HG03045 (cell line): ENCODE data around the gene PTDSS2.

Experiments
- ATAC-seq: cut with Tn5 transposase; IDR thresholded peaks from one replicate; pipeline ENCODE4 v1.9.1; 2021; ENCODE audit warnings: mild to moderate bottlenecking, moderate library complexity; ENCODE audit not compliant: unreplicated experiment

The PTDSS2 gene

DNA sequence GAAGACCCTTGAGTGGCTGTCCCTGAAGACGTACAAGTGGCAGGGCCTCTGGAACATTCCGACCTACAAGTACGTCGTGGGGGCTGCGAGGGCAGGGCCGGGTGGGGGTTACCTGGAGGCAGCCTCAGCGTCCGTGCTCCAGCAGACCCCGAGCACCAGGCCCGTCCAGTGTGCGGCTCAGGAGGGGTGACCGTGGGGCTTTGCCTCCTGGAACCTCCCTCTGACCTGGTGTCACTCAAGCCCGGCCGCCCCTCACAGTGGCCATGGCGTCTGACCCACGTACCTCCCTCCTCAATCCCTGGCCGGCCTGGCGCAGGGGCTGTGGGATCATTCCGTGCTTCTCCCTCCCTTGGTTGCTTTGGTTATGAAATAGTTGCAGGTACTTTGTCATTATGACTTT is 38.5 kb downstream of the PTDSS2 start:
- ATAC-seq, result no peak

DNA sequence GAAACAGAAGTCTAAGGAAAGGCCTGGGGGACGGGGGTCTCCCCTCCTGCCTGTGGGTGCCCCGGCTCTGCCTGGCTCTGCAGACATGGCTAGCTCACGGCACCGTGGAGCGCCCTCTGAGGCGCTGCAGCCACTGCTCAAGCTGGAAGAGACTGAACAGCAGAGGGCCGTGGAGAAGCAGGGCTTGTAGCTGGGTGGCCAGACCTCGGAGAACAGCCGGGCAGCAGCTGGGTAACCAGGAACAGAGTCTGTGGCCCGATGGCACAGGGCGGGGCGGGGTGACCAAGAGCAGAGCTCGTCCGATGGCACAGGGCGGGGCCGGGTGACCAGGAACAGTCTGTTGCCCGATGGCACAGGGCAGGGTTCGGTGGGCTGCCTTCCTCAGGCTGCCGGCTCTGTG is 38.9 kb downstream of the PTDSS2 start:
- ATAC-seq, result no peak

DNA sequence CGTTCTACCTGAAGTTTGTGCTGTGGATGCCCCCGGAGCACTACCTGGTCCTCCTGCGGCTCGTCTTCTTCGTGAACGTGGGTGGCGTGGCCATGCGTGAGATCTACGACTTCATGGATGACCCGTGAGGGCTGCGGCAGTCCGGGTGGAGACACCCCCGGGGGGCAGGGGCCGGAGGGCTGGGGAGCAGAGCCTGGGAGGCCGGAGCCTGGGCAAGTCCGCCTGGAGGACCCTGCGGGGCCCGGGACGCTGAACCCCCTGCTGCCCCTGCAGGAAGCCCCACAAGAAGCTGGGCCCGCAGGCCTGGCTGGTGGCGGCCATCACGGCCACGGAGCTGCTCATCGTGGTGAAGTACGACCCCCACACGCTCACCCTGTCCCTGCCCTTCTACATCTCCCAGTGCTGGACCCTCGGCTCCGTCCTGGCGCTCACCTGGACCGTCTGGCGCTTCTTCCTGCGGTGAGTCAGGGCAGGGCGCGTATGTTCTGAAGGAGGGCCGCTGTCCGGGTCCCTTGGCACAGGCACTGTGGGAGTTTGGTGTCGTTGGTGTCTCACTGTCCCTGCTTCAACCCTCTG is 39.6 kb downstream of the PTDSS2 start:
- no peak for ATAC-seq

DNA sequence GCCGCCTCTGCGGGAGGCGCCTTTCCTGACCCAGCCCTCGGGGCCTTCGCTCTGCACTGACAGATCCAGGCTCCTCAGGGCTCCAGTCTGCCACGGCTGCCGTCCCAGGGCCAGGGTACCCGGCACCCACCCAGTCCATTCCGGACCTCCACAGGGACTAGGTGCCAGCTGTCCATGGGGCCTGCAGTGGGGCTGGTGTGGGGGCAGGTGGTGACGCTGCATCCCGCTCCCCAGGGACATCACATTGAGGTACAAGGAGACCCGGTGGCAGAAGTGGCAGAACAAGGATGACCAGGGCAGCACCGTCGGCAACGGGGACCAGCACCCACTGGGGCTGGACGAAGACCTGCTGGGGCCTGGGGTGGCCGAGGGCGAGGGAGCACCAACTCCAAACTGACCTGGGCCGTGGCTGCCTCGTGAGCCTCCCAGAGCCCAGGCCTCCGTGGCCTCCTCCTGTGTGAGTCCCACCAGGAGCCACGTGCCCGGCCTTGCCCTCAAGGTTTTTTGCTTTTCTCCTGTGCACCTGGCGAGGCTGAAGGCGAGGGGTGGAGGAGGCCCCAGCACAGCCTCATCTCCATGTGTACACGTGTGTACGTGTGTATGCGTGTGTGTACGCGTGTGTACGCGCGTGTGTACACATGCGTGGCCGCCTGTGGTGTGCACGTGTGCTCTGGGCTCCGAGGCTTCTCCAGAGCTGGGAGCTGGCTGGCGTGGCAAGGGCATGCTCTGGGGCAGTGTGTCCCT is 40.3 kb downstream of the PTDSS2 start:
- no peak for ATAC-seq

DNA sequence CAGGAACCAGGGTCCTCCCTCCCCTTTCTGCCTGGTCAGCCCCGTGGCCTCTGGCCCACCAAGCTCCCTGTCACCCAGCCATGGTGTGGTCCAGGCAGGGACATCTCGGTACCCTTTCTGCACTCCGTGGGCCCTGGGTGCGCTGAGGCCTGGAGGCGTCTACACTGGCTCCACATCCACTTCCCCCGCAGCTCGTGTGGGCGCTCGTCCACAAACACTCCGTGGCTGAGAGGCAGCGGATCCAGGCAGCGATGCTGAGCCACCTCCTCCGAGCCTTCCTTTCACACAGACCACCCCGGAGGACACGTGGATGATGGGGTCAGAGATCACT is 40.8 kb downstream of the PTDSS2 start:
- ATAC-seq, result no peak

DNA sequence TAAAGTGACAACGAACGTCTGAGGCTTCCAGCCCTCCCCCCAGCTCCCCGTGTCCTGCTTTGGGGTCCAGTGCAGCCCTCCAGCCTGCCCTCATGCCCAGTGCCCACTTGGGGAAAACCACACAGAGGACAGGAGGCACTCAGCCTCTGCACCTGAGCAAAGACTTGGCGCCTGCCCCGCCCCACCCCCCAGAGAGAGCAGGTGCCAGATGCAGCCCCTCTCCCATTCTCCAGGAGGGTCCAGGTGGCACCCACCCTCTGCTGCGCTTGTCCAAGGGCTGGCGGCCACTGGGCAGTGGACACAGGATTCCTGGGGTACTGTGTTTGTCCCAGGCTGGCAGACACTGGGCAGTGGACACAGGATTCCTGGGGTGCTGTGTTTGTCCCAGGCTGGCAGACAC is 41.3 kb downstream of the PTDSS2 start:
- no peak for ATAC-seq

DNA sequence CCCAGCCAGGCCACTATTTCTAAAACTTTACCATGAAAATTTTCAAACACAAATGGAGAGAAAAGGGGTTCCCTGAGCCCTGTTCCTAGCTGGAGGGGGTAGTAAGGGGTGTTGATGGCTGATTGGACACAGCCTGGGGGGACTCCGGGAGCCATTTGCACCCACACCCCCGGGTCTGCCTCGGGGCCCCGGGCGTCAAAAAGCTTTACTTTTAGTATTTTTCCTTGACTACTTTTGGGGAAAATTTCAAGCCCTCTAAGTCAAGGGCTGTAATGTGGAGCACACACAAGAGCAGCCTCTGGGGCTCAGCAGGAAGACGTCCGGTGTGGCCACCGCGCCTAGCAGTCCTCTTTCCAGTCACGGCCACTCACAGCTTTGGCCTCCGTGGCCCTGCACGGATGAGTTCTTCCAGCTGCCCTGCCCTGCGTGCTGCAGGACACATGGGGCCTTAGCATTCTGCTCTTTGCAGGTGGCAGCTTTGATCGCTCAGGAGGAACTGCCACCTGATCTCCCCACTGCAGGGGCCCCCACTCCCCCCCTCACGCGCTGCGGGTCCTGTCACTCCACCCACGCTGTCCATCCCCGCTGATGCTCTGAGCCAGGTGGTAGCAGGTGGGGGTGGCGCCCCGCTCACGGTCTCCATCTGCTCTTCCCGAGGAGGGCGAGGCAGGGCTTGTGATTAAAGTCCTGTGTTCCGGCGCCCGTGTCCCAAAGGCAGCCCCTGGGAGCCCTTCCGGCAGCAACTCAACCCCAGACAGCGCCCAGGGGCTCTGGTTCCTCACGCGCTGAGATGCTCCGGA is 42.5 kb downstream of the PTDSS2 start:
- no peak for ATAC-seq

DNA sequence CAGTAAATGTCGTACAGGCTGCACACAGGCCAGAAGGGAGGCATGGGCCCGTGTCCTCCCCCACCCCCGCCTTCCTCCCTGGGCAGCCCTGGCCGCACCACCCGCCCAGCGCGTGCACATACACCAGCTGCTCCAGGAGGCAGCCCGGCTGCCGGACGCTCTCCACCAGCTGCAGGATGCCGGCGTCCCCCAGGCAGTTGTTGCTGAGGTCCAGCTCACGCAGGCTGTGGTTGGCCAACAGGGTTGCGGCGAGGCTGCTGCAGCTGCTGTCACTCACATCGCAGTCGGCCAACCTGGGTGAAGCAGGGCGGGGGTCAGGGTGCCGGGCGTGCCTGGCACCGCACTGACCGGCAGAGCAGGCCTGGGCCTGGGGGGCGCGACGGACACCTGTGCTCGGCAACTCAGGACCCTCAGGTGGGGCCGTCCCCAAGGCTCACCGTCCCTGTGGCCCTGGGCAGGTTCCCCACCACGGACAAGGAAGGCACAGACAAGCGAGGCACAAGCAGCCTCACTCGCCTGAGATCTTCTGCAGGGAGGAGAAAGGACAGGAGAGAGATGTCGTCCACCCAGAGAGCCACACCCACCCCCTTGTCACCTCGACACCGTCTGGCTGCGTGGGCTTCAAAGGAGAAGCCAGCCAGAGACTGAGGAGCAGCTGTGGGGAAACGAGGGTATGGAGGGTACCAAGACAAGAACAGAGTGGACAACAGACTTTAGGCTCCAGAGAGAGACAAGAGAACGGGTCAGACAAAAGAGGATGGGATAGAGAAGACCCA is 44.9 kb downstream of the PTDSS2 start:
- ATAC-seq, result no peak

DNA sequence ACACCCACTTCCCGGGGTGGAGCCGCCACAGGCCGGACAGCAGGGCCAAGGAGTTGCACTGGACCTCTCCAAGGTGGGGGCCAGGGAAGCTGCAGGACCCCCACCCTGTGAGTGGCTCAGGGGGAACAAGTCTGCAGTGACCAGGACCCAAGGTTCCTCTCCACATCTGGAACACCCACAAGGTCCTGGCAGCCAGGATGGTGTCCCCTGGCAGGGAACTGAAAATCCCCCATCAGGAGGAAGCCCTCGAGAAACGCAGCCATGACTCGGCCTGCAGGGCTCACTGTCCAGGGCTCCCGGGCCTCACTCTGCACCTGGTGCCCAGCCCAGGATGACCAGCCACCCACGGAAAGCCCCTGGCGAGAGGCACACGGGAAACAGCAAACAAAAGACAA is 45.5 kb downstream of the PTDSS2 start:
- ATAC-seq, result no peak

DNA sequence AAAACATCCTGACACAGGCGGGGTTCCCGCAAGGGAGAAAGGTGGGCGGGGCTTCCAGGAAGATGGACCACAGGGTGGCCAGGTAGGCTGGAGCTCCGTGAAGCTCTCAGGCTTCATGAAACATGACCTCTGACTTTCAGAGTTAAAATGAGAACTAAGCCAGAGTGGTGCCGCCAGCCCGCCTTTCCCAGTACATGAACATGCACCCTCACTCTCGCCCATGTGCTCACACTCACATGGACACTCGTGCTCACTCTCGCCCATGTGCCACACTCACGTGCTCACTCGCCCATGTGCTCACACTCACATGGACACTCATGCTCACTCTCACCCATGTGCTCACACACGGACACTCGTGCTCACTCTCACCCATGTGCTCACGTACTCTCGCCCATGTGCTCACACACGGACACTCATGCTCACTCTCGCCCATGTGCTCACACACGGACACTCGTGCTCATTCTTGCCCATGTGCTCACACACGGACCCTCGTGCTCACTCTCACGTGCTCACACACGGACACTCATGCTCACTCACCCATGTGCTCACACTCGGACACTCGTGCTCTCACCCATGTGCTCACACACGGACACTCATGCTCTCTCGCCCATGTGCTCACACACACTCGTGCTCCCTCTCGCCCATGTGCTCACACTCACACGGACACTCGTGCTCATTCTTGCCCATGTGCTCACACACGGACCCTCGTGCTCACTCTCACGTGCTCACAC is 46.9 kb downstream of the PTDSS2 start:
- ATAC-seq, result no peak

DNA sequence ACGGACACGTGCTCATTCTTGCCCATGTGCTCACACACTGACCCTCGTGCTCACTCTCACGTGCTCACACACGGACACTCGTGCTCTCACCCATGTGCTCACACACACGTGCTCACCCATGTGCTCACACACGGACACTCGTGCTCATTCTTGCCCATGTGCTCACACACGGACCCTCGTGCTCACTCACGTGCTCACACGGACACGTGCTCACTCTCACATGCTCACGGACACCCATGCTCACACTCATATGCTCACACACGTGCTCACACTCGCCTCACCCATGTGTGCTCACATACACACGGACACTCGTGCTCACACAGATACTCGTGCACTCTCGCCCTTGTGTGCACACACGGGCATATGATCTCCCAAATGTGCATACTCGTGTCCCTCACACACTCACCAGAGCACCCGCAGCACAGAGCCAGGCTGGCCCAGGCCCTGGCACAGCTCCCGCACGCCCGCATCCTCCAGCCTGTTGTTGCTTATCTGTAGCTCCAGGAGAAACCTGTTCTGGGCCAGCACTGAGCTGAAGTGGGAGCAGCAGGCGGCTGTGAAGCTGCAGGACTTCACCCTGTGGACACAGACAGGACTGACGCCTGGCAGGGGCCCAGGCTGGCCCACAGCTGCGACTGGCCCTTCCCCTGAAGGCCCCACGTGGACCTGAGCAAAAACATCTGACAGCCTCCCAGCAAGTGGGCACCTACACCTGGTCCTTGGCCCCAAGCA is 47.7 kb downstream of the PTDSS2 start:
- no peak for ATAC-seq

DNA sequence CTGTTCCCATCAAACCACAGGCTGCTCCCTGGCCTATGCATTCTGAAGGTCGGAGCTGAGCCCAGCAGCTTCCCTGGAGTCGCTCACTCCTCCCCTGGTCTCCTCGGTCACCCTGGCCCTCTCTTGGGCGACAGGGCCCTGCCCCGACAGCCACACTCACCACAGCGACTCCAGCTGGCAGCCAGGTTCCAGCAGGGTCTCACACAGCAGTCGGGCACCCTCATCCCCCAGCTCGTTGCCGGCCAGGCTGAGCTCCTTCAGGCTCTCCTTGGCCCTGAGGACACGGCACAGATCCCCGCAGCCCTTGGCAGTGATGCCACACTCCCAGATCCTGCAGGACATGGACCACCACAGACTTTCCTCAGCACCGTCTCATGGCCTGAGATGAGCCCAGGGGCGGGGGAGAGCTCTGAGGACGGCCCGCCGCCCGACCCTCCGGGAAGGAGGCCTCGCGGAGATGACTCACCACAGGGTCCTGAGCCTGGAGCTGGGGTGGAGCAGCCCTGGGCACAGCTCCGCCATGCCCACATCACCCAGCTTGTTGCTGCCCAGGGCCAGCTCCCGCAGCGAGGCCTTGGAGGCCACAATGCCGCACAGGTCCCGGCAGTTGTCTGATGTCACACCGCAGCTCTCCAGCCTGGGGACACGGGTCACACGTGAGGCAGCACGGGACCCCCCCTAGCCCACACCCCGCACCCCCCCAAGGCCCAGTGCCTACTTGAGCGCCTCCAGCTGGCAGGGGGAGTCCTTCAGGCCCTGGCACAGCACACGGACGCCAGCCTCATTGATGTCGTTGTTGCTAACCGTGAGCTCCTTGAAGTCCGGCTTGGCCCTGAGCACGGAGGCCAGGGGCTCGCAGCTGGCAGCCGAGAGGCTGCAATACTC is 48.5 kb downstream of the PTDSS2 start:
- ATAC-seq, result no peak

DNA sequence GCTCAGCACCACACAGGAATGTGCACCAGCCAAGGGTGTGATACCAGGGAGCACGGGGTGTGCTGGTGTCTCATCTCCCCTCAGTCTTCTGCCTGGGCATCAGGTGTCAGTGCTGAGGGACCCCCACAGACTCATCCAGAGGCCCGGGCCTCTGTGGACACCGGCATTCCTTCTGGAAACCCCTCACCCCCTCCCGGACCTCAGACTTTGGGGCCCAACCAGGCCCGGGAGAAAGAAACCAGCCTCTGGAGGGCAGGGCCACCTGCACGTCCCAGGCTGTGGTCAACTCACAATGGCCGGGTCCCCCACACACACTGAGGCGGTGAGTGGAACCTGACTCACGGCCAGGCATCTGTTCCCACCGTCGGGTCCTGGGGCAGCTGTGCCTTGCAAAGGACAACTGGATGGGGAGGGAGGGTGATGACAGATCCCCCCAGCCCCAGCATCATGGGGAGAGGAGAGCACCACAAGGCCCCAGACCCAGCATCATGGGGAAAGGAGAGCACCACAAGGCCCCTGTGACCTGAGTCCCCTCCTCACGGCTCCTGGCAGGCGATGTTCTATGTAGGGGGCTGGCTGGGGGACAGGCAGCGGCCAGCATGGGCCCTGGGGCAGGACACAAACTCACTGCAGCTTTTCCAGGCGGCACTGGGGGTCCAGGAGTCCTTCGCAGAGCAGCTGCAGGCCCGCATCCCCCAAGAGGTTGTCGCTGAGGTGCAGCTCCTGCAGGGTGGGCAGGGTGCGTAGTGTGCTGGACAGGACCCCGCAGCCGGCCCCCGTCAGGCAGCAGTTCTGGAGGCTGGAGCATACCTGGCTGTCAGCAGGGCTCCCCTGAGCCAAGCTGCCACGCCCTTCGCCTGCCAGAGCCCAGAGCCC is 49.4 kb downstream of the PTDSS2 start:
- no peak for ATAC-seq

DNA sequence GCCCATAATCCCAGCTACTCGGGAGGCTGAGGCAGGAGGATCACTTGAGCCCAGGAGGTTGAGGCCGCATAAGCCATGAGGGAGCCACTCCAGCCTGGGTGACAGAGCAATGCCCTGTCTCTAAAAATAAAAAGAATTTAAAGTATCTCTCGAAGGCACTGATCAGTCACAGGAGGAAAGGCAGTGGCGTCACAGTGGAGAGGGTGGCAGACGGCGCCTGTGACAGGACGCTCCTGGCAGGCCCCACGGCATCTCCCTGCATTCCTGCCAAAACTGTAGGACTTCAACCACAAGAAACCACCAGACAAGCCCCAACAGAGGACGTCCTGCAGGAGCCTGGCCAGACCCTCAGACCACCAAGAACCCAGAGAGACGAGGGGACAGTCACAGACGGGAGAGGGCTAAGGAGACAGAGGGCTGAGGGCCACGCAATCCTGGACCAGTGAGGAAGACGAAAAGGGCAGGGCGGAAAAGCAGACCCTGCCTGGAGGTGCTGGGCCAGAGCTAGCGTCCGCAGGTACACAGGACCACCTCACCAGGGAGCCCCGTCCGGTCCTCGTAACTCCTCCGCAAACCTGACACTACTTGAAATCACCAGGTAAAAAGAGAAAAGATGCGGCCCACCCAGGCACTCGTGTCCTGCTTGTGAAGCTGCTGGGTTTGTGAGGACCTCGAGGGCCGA is 51.1 kb downstream of the PTDSS2 start:
- no peak for ATAC-seq

DNA sequence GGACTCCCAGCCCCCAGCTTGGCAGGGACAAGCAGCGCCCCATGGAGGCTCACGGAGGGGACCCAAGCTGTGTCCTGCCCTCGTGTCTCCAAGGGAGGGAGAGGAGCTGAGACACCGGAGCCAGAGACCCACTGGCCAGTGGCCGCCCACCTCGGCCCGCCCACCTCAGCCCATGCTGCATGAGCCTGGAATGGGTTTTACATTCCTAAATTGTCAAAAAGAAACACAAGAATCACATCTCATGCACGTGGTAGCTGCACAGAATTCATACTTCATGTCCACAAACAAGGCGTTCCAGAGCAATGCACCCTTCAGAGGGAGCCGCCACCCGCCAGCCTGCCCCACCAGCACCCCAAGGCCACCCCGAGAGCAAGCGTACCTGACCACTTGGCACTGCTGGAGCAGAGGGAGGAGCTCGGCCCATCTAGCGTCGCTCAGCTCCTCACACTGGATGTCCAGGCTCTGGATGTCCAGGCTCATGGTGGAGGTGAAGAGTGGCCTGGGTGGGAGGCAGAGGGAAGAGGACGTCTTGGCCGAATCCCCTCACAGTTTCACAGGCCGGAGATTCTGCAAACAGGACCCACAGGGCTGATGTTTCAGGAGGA is 51.7 kb downstream of the PTDSS2 start:
- no peak for ATAC-seq

DNA sequence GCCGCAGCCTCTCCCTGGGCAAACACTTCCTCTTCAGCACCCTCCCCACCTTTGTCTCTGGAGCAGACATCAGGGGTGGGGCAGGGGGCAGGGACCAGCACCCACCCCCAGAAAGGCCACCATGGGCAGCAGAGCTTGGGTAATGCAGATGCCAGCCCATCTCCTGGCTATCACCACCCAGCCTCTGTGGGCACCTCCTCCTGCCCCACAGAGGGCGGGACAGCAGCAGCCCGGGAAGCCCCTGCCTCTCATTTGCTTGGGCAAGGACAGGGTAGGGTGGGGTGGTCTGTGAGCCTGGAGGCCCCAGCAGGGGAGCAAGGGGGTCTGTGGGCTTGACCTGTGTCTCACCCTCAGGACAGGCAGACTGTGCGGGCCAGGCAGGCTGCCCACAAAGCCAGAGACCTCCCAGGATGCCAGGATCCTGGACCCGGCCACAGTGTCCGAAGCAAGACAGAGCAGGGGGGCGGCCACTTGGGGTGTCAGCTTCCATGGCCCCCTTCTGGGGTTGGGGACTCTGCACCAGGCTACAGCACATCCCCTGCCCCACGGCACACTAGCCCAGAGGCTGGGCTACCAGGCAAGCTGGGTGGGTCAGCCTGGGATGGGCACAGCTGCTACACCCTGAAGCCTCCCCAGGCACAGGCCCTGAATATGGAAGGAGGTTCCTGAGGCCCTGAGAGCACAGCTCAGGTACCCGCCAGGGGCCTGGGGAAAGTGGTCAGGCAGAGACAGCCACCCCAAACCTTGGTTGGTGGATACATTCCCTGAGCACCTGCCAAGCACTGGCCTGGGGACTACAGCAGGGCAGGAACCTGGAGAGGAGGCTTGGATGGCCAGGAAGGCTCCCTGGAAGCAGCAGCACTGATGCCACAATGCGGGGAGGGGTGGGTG is 52.5 kb downstream of the PTDSS2 start:
- no peak for ATAC-seq
